T47D (cell line): ENCODE results near the gene SMO.
"Not testable (repeated sequence)": the region's sequence is repeated elsewhere in the genome, so short reads cannot be mapped to it uniquely, and the experiment has no call there.

Source experiments
- DNase-seq, 2 experiments: peaks; one replicate each; pipeline versions ENCODE4 v3.0.0 to v3.0.0-alpha.2; 2011 to 2012; ENCODE audit warnings: low read depth in 1 of 2, low spot score in 1 of 2
- JUND ChIP-seq: IDR thresholded peaks from 2 replicates; pipeline ENCODE4 v1.6.1; 2012; ENCODE audit warnings: low read depth
- in situ Hi-C: cut with HindIII; loops from 2 replicates; pipeline ENCODE4 v1.10.0; 2016; ENCODE audit warnings: low sequenced_read_pairs, low pct_unique_long_range_greater_than_20kb

SMO gene

GRCh38 chr7:129244220-129244619 is 55.8 kb downstream of the SMO start:
- DNase-seq = no peak
- TF ChIP-seq JUND = no peak
- in situ Hi-C loops = no loop called here

DNA sequence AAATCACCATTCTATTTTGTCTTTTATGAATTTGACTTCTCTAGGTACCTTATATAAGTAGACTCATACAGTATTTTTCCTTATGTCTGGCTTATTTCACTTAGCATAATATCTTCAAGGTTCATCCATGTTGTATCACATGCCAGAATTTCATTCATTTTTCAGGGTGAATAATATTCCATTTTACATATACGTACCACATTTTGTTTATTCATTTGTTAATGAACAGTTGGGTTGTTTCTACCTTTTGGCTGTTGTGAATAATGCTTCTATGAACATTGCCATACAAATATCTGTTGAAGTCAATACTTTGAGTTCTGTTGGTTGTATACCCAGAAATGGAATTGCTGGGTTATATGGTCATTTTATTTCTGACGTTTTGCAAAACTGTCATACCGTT is 57.1 kb downstream of the SMO start:
- TF ChIP-seq JUND = no peak
- no peak for DNase-seq
- in situ Hi-C loops = no loop called here

DNA sequence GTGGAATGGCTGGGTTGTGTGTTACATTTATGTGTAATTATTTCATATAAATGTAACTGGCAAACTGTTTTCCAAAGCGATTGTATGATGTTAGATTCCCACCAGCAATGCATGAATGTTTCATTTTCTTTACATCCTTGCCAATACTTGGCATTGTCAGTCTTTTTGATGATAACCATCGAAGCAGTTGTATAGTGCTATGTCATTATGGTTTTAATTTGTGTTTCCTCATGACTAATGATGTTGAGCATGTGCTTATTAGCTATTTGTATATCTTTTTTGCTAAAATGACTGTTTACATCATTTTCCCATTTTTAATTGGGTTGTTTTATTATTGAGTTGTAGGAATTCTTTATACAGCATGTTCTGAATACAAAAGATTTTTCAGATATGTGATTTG is 58.7 kb downstream of the SMO start:
- no peak for TF ChIP-seq JUND
- no peak for DNase-seq
- in situ Hi-C loops = no loop called here

DNA sequence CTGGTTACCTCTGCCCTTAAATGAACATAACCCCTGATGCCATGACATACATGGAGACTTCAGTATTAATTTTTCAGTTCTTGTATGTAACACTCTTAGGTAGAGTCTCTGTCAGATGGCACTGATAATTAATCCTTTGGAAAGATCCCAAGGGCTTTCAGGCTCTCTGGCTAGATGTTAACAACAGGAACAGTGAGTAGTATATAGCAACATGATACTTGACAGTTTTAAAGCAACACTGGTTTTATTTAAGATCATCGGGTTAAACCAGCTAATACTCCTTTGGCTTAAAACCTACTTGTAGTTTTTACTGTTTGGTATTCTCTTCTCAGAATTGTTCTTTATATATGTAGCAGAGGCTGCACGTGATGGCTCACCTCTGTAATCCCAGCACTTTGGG is 63.7 kb downstream of the SMO start:
- no peak for TF ChIP-seq JUND
- DNase-seq = no peak
- in situ Hi-C loops = no loop called here

DNA sequence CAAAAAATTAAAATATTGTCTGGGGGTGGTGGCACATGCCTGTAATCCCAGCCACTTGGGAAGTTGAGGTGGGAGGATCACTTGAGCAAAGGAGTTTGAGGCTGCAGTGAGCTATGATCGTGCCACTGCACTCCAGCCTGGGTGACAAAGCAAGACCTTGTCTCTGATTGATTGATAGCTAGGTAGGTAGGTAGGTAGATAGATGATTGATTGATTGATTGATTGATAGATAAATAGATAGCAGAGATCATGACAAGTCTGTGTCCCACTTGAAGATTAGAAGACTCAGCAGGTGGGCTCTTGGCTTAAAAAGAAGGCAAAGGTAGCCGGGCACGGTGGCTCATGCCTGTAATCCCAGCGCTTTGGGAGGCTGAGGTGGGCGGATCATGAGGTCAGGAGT is 64.2 kb downstream of the SMO start:
- in situ Hi-C loops, DNase-seq: not testable (repeated sequence)

- in situ Hi-C loops = no loop called here
- DNase-seq = no peak
- no peak for TF ChIP-seq JUND
Observed at GRCh38 chr7:129255800-129256199, 67.4 kb downstream of the SMO start.

- no peak for DNase-seq
- in situ Hi-C loops = no loop called here
- no peak for TF ChIP-seq JUND
Observed at GRCh38 chr7:129256221-129256620, 67.8 kb downstream of the SMO start.

DNA sequence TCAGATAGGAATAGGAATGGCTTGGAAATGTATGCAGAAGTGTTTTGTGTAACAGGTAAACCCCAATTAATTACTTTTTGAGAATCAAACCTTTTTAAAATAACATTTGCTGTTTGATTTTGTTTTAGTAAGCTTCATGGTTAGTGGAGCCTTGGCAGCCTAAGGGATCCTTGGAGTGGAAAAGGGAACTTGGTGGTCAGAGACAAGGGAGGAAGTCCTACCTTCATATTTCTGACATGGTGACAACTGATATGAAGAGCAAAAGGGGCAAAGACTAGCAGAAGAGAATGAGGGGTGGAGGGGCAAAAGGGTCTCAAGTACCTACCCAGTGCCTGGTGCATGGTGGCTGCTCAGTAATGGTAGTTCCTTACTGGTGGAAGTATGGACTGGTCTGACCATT is 68.7 kb downstream of the SMO start:
- DNase-seq = no peak
- in situ Hi-C loops = no loop called here

GRCh38 chr7:129258649-129259389 is 70.4 kb downstream of the SMO start:
- no peak for TF ChIP-seq JUND
- no peak for DNase-seq
- in situ Hi-C loops = no loop called here

More for the DNA sequence above, 68.7 kb downstream of the SMO start:
- no peak for TF ChIP-seq JUND

GRCh38 chr7:129262324-129262723 is 73.9 kb downstream of the SMO start:
- in situ Hi-C loops = no loop called here
- no peak for TF ChIP-seq JUND
- no peak for DNase-seq
